ENCODE data around the gene AXDND1. TPM values are rescaled to one million over a fixed set of nuclear protein-coding genes. Genes with fewer than 3 reads are reported as not detected.
A peak's percentile ranks its signal among the peaks of the same experiment; 100 is the strongest.

Gene AXDND1
- total and polyA plus RNA-seq, 2 experiments from 2014 or later = not detected

GRCh38 chr1:179384027-179384426 is 18.3 kb downstream of the AXDND1 start:
- no peak overlapping the region for H3K4me2 ChIP-seq
- TF ChIP-seq NANOG (IDR thresholded peaks at IDR 0.05; ENCODE audit: borderline replicate concordance) (no peak), EZH2 (IDR thresholded peaks at IDR 0.05; ENCODE audit: low read depth, unreplicated experiment) (no peak), EZH2phosphoT487 (IDR thresholded peaks at IDR 0.05; ENCODE audit: unreplicated experiment) (no peak), ZNF331 (CRISPR knock-in tag; IDR thresholded peaks at IDR 0.05; ENCODE audit: low read depth) (no peak), CREB1 (CRISPR knock-in tag; IDR thresholded peaks at IDR 0.05; ENCODE audit: low read depth) (no peak)
- TF ChIP-seq, protein P1, sequence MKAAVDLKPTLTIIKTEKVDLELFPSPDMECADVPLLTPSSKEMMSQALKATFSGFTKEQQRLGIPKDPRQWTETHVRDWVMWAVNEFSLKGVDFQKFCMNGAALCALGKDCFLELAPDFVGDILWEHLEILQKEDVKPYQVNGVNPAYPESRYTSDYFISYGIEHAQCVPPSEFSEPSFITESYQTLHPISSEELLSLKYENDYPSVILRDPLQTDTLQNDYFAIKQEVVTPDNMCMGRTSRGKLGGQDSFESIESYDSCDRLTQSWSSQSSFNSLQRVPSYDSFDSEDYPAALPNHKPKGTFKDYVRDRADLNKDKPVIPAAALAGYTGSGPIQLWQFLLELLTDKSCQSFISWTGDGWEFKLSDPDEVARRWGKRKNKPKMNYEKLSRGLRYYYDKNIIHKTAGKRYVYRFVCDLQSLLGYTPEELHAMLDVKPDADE (IDR thresholded peaks at IDR 0.05) = no peak
- H3K9me2 ChIP-seq (ENCODE audit: insufficient read depth) = no peaks in the 10 kb centered on the region
- no peaks in the 10 kb centered on the region for H3K79me2 ChIP-seq (replicated peaks; ENCODE audit: insufficient read depth)
- no peak for DNase-seq (ENCODE audit: low spot score)
- Mint-ChIP-seq H3K36me3 (ENCODE audit: low read depth) (no peaks in the 10 kb centered on the region), H3K27me3 (ENCODE audit: insufficient read depth, low read depth, poor library complexity) (peaks cover 2% of the 10 kb centered on the region), H3K9me3 (no peaks in the 10 kb centered on the region), H3K4me1 (no peaks in the 10 kb centered on the region), H3K27ac (no peak overlapping the region), H3K4me3 (no peak overlapping the region)
- no peaks in the 10 kb centered on the region for H3F3A ChIP-seq (replicated peaks; ENCODE audit: low read depth)
- no peaks in the 10 kb centered on the region for H3K4me1 ChIP-seq (ENCODE audit: insufficient read depth)
- no peaks in the 10 kb centered on the region for H4K20me1 ChIP-seq (replicated peaks; ENCODE audit: insufficient read depth)
- no peak for ATAC-seq
- H3K27me3 ChIP-seq (ENCODE audit: insufficient read depth) = no peaks in the 10 kb centered on the region
- H3K27ac ChIP-seq (ENCODE audit: low read depth) = no peak overlapping the region
- no peak overlapping the region for H3K4me3 ChIP-seq
- H3K36me3 ChIP-seq (ENCODE audit: insufficient read depth) = no peaks in the 10 kb centered on the region
- H2AFZ ChIP-seq = no peak overlapping the region

- H3K79me2 ChIP-seq (replicated peaks; ENCODE audit: insufficient read depth) = no peaks in the 10 kb centered on the region
- no peaks in the 10 kb centered on the region for H3K9me3 Mint-ChIP-seq
- H3K27me3 ChIP-seq (ENCODE audit: insufficient read depth) = no peaks in the 10 kb centered on the region
- no peaks in the 10 kb centered on the region for H3K36me3 ChIP-seq (ENCODE audit: insufficient read depth)
- H3K36me3 Mint-ChIP-seq (ENCODE audit: low read depth) = no peaks in the 10 kb centered on the region
- H3F3A ChIP-seq (replicated peaks; ENCODE audit: low read depth) = no peaks in the 10 kb centered on the region
- TF ChIP-seq JUNB (IDR thresholded peaks at IDR 0.05; ENCODE audit: unreplicated experiment) (no peak), POLR2AphosphoS5 (IDR thresholded peaks at IDR 0.05; ENCODE audit: low read depth) (no peak), CREB1 (CRISPR knock-in tag; IDR thresholded peaks at IDR 0.05; ENCODE audit: low read depth) (no peak), NANOG (IDR thresholded peaks at IDR 0.05; ENCODE audit: borderline replicate concordance) (no peak), ZNF114 (CRISPR knock-in tag; IDR thresholded peaks at IDR 0.05) (no peak)
- TF ChIP-seq, protein P2, sequence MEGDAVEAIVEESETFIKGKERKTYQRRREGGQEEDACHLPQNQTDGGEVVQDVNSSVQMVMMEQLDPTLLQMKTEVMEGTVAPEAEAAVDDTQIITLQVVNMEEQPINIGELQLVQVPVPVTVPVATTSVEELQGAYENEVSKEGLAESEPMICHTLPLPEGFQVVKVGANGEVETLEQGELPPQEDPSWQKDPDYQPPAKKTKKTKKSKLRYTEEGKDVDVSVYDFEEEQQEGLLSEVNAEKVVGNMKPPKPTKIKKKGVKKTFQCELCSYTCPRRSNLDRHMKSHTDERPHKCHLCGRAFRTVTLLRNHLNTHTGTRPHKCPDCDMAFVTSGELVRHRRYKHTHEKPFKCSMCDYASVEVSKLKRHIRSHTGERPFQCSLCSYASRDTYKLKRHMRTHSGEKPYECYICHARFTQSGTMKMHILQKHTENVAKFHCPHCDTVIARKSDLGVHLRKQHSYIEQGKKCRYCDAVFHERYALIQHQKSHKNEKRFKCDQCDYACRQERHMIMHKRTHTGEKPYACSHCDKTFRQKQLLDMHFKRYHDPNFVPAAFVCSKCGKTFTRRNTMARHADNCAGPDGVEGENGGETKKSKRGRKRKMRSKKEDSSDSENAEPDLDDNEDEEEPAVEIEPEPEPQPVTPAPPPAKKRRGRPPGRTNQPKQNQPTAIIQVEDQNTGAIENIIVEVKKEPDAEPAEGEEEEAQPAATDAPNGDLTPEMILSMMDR (conservative IDR thresholded peaks at IDR 0.05; ENCODE audit: low read depth in 2 of 2) = no peak
- no peak overlapping the region for H3K4me2 ChIP-seq
- no peak overlapping the region for H3K27ac Mint-ChIP-seq
- H3K4me3 ChIP-seq = no peak overlapping the region
- no peaks in the 10 kb centered on the region for H3K9me2 ChIP-seq (ENCODE audit: insufficient read depth)
- H3K27ac ChIP-seq (ENCODE audit: low read depth) = no peak overlapping the region
- no peak overlapping the region for H3K4me3 Mint-ChIP-seq
- no peak for DNase-seq (ENCODE audit: low spot score)
- H3K4me1 ChIP-seq (ENCODE audit: insufficient read depth) = no peaks in the 10 kb centered on the region
- H3K27me3 Mint-ChIP-seq (ENCODE audit: insufficient read depth, low read depth, poor library complexity) = peaks cover 2% of the 10 kb centered on the region
- H2AFZ ChIP-seq = no peak overlapping the region
- no peaks in the 10 kb centered on the region for H3K4me1 Mint-ChIP-seq
- peak; percentile 32; the same call in 1 of the 3 replicates for ATAC-seq
- no peaks in the 10 kb centered on the region for H4K20me1 ChIP-seq (replicated peaks; ENCODE audit: insufficient read depth)
Observed at GRCh38 chr1:179385510-179385909, 19.7 kb downstream of the AXDND1 start.

All from GM23338 (cell line).